ENCODE measurements around the gene HCFC1. TPM values are rescaled to one million over a fixed set of nuclear protein-coding genes. Genes with fewer than 3 reads are reported as not detected.

HCFC1 gene
- total and polyA plus RNA-seq, 9 of the 15 experiments (the other 6 are each of a cell fraction or from before 2014, with no cell fraction given): 2.8 to 133 (median 17.1) TPM

- TF ChIP-seq TFAP4 (CRISPR knock-in tag; IDR thresholded peaks at IDR 0.05; ENCODE audit: borderline replicate concordance) (peak; percentile 80), KLF6 (CRISPR knock-in tag; IDR thresholded peaks at IDR 0.05; ENCODE audit: borderline replicate concordance) (no peak), POLR2H (tag; IDR thresholded peaks at IDR 0.05; ENCODE audit: low read depth) (no peak), STAT5B (CRISPR knock-in tag; IDR thresholded peaks at IDR 0.05) (no peak), ZNF143 (CRISPR knock-in tag; IDR thresholded peaks at IDR 0.05) (no peak), JUND (IDR thresholded peaks at IDR 0.05; ENCODE audit: borderline replicate concordance, low read depth, low read length) (no peak), JUND (tag; IDR thresholded peaks at IDR 0.05; ENCODE audit: borderline replicate concordance, low read depth, low read length) (no peak; the same call in 2 of the 3 replicates), MED1 (CRISPR knock-in tag; IDR thresholded peaks at IDR 0.05; ENCODE audit: borderline replicate concordance) (no peak), SRF (CRISPR knock-in tag; IDR thresholded peaks at IDR 0.05) (peak in 1 of 2 experiments; percentile 40; a peak in 1 of 4 replicates), PHTF2 (CRISPR knock-in tag; IDR thresholded peaks at IDR 0.05) (no peak), KLF13 (tag; IDR thresholded peaks at IDR 0.05; ENCODE audit: borderline replicate concordance, low read depth) (no peak), FOXO4 (CRISPR knock-in tag; IDR thresholded peaks at IDR 0.05) (no peak), L3MBTL2 (IDR thresholded peaks at IDR 0.05) (0 out of 2 replicates have a peak, but pooled peaks have one; percentile 20), NFRKB (IDR thresholded peaks at IDR 0.05; ENCODE audit: low read depth) (no peak), DDX20 (tag; IDR thresholded peaks at IDR 0.05; ENCODE audit: low read depth) (no peak), ZNF133 (CRISPR knock-in tag; IDR thresholded peaks at IDR 0.05) (no peak), NFIC (IDR thresholded peaks at IDR 0.05) (no peak), POLR2AphosphoS5 (IDR thresholded peaks at IDR 0.05; ENCODE audit: control insufficient read depth, insufficient read depth, low read depth, low read length) (no peak), SOX6 (IDR thresholded peaks at IDR 0.05) (no peak), MAX (CRISPR knock-in tag; IDR thresholded peaks at IDR 0.05) (peak; percentile 16; the same call in 1 of the 2 replicates)
Observed at GRCh38 chrX:153900831-153901752, 70.5 kb downstream of the HCFC1 start (continued).
